Measurements from ENCODE around the gene CX3CL1.

The CX3CL1 gene

DNA sequence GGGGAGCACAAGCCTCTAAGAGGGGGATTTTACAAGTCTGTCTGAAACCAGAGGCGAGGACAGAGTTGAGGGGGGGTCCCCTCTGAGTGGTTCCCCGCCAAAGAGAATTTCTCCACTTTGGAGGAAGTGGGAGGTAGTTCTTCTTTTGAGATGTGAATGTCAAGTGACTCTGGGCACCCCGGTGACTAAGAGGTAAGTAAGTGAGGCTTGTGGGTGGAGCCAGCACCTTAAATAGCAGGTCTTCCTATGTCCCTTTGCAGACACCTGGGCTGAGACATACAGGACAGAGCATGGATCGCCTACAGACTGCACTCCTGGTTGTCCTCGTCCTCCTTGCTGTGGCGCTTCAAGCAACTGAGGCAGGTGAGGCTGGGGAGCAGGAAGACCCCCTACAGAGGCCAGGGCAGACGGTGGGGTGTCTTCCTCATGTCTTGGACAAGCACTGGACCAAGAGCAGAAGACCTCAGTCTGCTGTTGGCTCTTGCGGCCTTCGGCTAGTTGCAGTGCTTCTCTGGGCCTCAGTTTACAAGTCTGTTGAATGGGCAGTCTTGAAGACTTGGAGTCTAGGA is 13.7 kb upstream of the CX3CL1 start, which contains the start of gene CCL22:
Gene CCL22 (plus strand): TSS at position 257 of the 569 bp plus-strand sequence. CDS start 34 bp downstream, at position 291.
- no peaks in the 10 kb centered on the region for H3K27me3 ChIP-seq (ENCODE audit: insufficient read depth, low read depth, severe bottlenecking)
- TF ChIP-seq, protein P1, sequence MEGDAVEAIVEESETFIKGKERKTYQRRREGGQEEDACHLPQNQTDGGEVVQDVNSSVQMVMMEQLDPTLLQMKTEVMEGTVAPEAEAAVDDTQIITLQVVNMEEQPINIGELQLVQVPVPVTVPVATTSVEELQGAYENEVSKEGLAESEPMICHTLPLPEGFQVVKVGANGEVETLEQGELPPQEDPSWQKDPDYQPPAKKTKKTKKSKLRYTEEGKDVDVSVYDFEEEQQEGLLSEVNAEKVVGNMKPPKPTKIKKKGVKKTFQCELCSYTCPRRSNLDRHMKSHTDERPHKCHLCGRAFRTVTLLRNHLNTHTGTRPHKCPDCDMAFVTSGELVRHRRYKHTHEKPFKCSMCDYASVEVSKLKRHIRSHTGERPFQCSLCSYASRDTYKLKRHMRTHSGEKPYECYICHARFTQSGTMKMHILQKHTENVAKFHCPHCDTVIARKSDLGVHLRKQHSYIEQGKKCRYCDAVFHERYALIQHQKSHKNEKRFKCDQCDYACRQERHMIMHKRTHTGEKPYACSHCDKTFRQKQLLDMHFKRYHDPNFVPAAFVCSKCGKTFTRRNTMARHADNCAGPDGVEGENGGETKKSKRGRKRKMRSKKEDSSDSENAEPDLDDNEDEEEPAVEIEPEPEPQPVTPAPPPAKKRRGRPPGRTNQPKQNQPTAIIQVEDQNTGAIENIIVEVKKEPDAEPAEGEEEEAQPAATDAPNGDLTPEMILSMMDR (IDR thresholded peaks at IDR 0.05; ENCODE audit: low read depth, low read length) = no peak
- no peaks in the 10 kb centered on the region for H3K36me3 ChIP-seq
- H3K27ac ChIP-seq = no peak within 1 kb of the TSS
- DNase-seq = no peak
- H3K9me3 ChIP-seq (ENCODE audit: severe bottlenecking) = no peaks in the 10 kb centered on the region
- H3K4me3 ChIP-seq (ENCODE audit: low read depth, low read length) = no peak within 1 kb of the TSS

GRCh38 chr16:57360321-57360935 is 11.9 kb upstream of the CX3CL1 start:
- no peak for DNase-seq
- no peak overlapping the region for H3K27ac ChIP-seq
- H3K36me3 ChIP-seq = no peaks in the 10 kb centered on the region
- no peaks in the 10 kb centered on the region for H3K9me3 ChIP-seq (ENCODE audit: severe bottlenecking)
- H3K27me3 ChIP-seq (ENCODE audit: insufficient read depth, low read depth, severe bottlenecking) = no peaks in the 10 kb centered on the region
- no peak overlapping the region for H3K4me3 ChIP-seq (ENCODE audit: low read depth, low read length)
- TF ChIP-seq, protein P1 (IDR thresholded peaks at IDR 0.05; ENCODE audit: low read depth, low read length) = no peak

- Histone ChIP-seq H3K36me3 (no peaks in the 10 kb centered on the region), H3K9me3 (ENCODE audit: severe bottlenecking) (no peaks in the 10 kb centered on the region), H3K4me3 (ENCODE audit: low read depth, low read length) (no peak overlapping the region), H3K27ac (no peak overlapping the region), H3K27me3 (ENCODE audit: insufficient read depth, low read depth, severe bottlenecking) (no peaks in the 10 kb centered on the region)
- no peak for DNase-seq
- TF ChIP-seq, protein P1 (IDR thresholded peaks at IDR 0.05; ENCODE audit: low read depth, low read length) = no peak
Measured at GRCh38 chr16:57361404-57361803, 10.9 kb upstream of the CX3CL1 start.

DNA sequence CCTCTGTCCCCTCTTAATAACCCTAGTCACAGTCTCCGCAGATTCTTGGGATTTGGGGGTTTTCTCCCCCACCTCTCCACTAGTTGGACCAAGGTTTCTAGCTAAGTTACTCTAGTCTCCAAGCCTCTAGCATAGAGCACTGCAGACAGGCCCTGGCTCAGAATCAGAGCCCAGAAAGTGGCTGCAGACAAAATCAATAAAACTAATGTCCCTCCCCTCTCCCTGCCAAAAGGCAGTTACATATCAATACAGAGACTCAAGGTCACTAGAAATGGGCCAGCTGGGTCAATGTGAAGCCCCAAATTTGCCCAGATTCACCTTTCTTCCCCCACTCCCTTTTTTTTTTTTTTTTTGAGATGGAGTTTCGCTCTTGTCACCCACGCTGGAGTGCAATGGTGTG is 8.1 kb upstream of the CX3CL1 start:
- TF ChIP-seq, protein P1 (IDR thresholded peaks at IDR 0.05; ENCODE audit: low read depth, low read length) = no peak
- H3K9me3 ChIP-seq (ENCODE audit: severe bottlenecking) = no peaks in the 10 kb centered on the region
- H3K36me3 ChIP-seq = no peaks in the 10 kb centered on the region
- no peaks in the 10 kb centered on the region for H3K27me3 ChIP-seq (ENCODE audit: insufficient read depth, low read depth, severe bottlenecking)
- no peak overlapping the region for H3K27ac ChIP-seq
- no peak overlapping the region for H3K4me3 ChIP-seq (ENCODE audit: low read depth, low read length)
- DNase-seq = no peak

DNA sequence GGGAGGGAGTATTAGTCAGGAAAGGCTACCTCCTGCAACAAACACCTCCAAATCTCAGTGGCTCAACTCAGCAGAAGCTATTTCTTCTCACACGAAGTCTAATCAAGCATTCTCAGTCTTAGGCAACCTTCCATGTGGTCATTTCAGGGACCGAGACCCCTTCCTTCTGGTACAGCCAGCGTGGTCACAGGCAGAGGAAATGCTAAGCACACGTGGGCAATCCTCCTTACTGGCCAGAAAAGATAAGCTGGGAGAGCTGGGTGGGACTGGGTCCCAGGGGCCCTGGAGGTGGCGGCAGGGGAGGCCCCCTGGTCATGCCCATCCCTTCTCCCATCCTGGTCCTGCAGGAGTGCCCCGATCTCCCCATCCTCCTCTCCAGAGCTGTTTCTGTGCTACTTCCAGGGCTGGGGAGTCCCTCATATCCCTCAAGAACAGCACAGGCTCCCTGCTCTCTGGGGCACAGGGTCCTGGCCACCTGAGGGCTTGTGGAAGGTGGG is 5.7 kb upstream of the CX3CL1 start:
- Histone ChIP-seq H3K4me3 (ENCODE audit: low read depth, low read length) (no peak overlapping the region), H3K27me3 (ENCODE audit: insufficient read depth, low read depth, severe bottlenecking) (no peaks in the 10 kb centered on the region), H3K9me3 (ENCODE audit: severe bottlenecking) (no peaks in the 10 kb centered on the region), H3K36me3 (no peaks in the 10 kb centered on the region), H3K27ac (no peak overlapping the region)
- TF ChIP-seq, protein P1 (IDR thresholded peaks at IDR 0.05; ENCODE audit: low read depth, low read length) = no peak
- DNase-seq = no peak
